Renal pelvis (tissue), 4 donors: ENCODE measurements around the gene GLTP. TPM values are rescaled to one million over a fixed set of nuclear protein-coding genes. Genes with fewer than 3 reads are reported as not detected.
A peak's percentile ranks its signal among the peaks of the same experiment; 100 is the strongest.
"Not testable (repeated sequence)": the region's sequence is repeated elsewhere in the genome, so short reads cannot be mapped to it uniquely, and the experiment has no call there.

Experiments
- DNase-seq: peaks from one replicate; pipeline ENCODE4 v3.0.0-alpha.2; 2013
- polyA plus RNA-seq, 3 donors: library from polyadenylated mRNA; unstranded; fragments of 120-200 nt; gene quantifications; one replicate each; pipeline ENCODE4 v1.2.1, GENCODE V29; 2013; ENCODE audit not compliant: insufficient read length in 3 of 3

The GLTP gene
- polyA plus RNA-seq, 3 donors: 31.7 to 38.6 (median 32.5) TPM

GRCh38 chr12:109912855-109913321 lies 32.5 kb upstream of the GLTP start:
- no peak for DNase-seq

GRCh38 chr12:109910969-109911348 lies 30.6 kb upstream of the GLTP start:
- no peak for DNase-seq

GRCh38 chr12:109910254-109910968 lies 30.1 kb upstream of the GLTP start:
- no peak for DNase-seq

GRCh38 chr12:109905301-109905700 lies 25.0 kb upstream of the GLTP start:
- no peak for DNase-seq

- no peak for DNase-seq
Measured at GRCh38 chr12:109902891-109903418, 22.6 kb upstream of the GLTP start.

- no peak for DNase-seq
Measured at GRCh38 chr12:109900752-109901580, 20.6 kb upstream of the GLTP start.

GRCh38 chr12:109899783-109900751 lies 19.7 kb upstream of the GLTP start, which contains the start of gene TCHP:
TSS of gene TCHP (plus strand) at chr12:109900274. CDS start at chr12:109903027, 2,753 bp downstream.
- DNase-seq: peak; percentile 91

- DNase-seq: not testable (repeated sequence)
Measured at GRCh38 chr12:109899345-109899744, 19.0 kb upstream of the GLTP start.

- no peak for DNase-seq
Measured at GRCh38 chr12:109897029-109897428, 16.7 kb upstream of the GLTP start.

- no peak for DNase-seq
Measured at GRCh38 chr12:109896188-109896587, 15.8 kb upstream of the GLTP start.

- no peak for DNase-seq
Measured at GRCh38 chr12:109894939-109895338, 14.6 kb upstream of the GLTP start.

- no peak for DNase-seq
Measured at GRCh38 chr12:109893261-109893995, 13.1 kb upstream of the GLTP start.

- DNase-seq: no peak
Measured at GRCh38 chr12:109892748-109893147, 12.4 kb upstream of the GLTP start.

GRCh38 chr12:109892165-109892715 lies 11.9 kb upstream of the GLTP start:
- DNase-seq: no peak

GRCh38 chr12:109891731-109892130 lies 11.4 kb upstream of the GLTP start:
- not testable (repeated sequence) for DNase-seq

GRCh38 chr12:109890620-109891170 lies 10.4 kb upstream of the GLTP start:
- DNase-seq: no peak

- DNase-seq: no peak
Measured at GRCh38 chr12:109888179-109889020, 8.1 kb upstream of the GLTP start.

GRCh38 chr12:109885616-109886015 lies 5.3 kb upstream of the GLTP start:
- no peak for DNase-seq

- no peak for DNase-seq
Measured at GRCh38 chr12:109883461-109883860, 3.1 kb upstream of the GLTP start.
